Measurements from ENCODE around the gene DAP.
"Not testable (repeated sequence)": the region's sequence is repeated elsewhere in the genome, so short reads cannot be mapped to it uniquely, and the experiment has no call there.

Gene DAP
- long read RNA-seq, donor 1, transcript DAP-201 (4 exons, 2,339 nt), result major isoform, 45 of 47 reads
- long read RNA-seq, donor 1, partial matches to known transcripts, result 0 of 47 reads
- long read RNA-seq, donor 1, other reads (novel, unspliced or antisense), result 0 of 47 reads
- long read RNA-seq, donor 2, transcript DAP-201 (4 exons, 2,339 nt), result major isoform, 43 of 47 reads
- long read RNA-seq, donor 2, partial matches to known transcripts, result 0 of 47 reads
- long read RNA-seq, donor 2, other reads (novel, unspliced or antisense), result 0 of 47 reads
- long read RNA-seq, donor 3, transcript DAP-201 (4 exons, 2,339 nt), result major isoform, 26 of 27 reads
- long read RNA-seq, donor 3, partial matches to known transcripts, result 0 of 27 reads
- long read RNA-seq, donor 3, other reads (novel, unspliced or antisense), result 0 of 27 reads
- long read RNA-seq, donor 4, transcript DAP-201 (4 exons, 2,339 nt), result major isoform, 44 of 48 reads
- long read RNA-seq, donor 4, partial matches to known transcripts, result 0 of 48 reads
- long read RNA-seq, donor 4, other reads (novel, unspliced or antisense), result 0 of 48 reads
- long read RNA-seq, donor 5, transcript DAP-201 (4 exons, 2,339 nt), result major isoform, 42 of 42 reads
- long read RNA-seq, donor 5, partial matches to known transcripts, result 0 of 42 reads
- long read RNA-seq, donor 5, other reads (novel, unspliced or antisense), result 0 of 42 reads
- long read RNA-seq, donor 6, transcript DAP-201 (4 exons, 2,339 nt), result major isoform, 50 of 52 reads
- long read RNA-seq, donor 6, partial matches to known transcripts, result 0 of 52 reads
- long read RNA-seq, donor 6, other reads (novel, unspliced or antisense), result 0 of 52 reads
- long read RNA-seq, donor 7, transcript DAP-201 (4 exons, 2,339 nt), result major isoform, 106 of 108 reads
- long read RNA-seq, donor 7, partial matches to known transcripts, result 0 of 108 reads
- long read RNA-seq, donor 7, other reads (novel, unspliced or antisense), result 0 of 108 reads
- long read RNA-seq, donor 8, transcript DAP-201 (4 exons, 2,339 nt), result major isoform, 70 of 71 reads
- long read RNA-seq, donor 8, partial matches to known transcripts, result 0 of 71 reads
- long read RNA-seq, donor 8, other reads (novel, unspliced or antisense), result 0 of 71 reads

DNA sequence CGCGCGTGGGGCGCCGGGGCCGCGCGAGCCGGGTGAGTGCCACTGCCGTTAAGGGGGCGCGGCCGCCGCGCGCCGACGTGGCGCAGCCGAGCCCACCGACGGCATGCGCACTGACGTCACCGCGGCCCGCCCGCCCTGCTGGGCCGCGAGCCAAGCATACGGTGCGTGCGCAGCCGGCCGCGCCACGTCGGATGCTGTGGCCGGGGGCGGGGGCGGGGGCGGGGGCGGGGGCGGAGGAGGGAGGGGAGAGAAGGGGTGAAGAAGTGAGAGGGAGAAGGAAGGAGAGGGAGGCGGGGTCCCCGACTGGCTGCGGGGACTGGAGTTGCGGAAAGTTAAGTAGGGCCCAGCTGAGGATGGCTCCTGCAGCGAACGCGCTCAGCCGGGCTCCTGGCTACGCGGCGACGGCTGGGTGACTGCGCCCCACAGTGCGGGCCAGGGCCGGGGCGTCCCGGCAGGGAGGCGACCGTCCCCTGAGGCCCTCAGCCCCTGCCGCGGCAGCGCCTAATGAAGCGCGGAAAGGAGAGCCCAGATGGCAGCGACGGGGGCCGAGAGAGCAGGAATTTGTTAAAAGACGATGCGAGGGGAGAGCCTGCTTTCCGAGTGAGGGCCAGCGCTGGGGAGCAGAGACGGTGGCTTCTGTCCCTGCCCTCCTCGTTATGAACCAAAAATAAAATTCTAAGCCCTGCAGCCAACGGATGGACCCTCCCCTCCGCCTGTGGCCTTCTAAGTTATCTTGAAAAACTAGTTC is at the start of gene DAP:
TSS of gene DAP (minus strand) at position 50 of the 748 bp plus-strand sequence. CDS start 166 bp downstream, outside the sequence.
- DNase-seq, result peak; percentile 98

DNA sequence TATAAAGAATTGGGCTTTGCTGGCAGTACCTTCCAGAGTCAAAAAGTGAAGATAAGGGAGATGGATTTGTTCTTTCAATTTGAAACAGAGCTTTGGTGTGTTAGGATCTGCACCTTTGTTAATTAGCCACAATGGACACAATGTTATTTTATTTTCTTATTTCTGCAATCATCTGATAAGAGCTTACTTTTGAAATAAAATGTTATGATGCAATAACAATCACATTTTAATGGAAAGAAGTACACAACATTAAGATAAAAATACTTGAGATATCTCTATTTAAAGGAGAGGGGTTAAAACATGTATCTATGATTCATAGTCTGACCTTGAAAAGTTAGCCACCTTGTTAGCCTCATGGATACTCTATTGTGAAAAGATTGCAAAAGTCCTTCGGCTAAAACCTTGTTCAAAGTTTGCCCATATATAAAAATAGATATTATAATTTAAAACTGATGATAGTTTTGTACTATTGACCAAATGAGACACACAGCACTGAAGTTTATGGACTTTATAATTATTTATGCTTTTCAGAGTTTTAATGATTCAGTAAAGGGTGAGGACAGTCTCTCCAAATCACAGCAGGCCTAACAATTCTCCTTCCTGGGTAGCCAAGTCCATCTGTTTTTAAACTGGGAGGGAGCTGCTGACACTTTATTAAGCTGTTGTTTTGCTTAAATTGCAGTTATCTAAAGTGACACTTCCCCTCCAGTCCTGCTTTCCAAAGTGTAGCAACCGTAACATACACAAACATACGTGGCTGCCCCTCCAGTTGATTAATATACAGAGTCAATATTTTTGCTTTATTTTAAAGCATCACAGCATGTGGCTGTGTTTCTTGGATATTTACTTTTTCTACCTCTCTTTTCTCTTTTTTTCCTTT is 47.6 kb upstream of the DAP start:
- DNase-seq, result no peak

- DNase-seq, result peak; percentile 12
These were observed 41.1 kb upstream of the DAP start for GRCh38 chr5:10801931-10802666.

DNA sequence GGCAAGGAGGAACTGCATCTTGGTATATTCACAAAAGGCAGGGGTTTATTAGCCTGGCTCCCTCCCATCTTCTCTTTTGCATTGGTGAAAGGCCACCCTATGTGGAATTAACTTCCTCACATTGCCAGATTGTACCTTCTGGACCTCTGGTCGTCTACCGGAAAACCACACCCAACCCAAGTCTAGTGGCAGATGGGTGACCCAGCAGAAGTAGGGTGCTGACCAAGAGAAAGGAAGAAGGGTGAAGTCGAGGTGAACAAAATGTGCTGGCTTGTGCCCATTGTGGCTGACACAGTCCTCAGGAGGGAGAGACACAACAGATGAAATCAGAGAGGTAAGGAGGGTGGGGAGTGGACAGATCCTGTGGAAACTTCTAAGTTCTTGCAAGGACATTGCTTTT is 39.8 kb upstream of the DAP start:
- DNase-seq, result no peak

GRCh38 chr5:10797261-10797660 is 36.2 kb upstream of the DAP start:
- DNase-seq, result no peak

DNA sequence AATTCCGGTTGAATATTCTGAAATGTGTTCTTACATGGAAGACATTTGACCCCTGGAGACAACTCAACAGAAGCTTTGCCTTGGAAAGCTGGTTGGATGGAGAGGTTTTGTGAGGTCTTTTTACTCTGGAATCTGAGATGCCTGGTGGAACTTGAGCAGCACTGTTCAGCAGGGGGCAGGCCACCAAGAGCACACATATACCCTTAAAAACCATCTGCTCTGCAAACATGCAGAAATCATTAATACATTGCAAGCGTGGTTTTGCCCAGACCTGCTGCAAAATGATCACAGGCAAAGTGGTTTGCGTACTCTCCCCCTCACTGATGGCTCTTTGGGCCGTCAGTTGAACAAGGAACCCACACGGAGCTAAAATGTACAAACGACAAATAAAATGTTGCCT is 32.8 kb upstream of the DAP start:
- no peak for DNase-seq

DNA sequence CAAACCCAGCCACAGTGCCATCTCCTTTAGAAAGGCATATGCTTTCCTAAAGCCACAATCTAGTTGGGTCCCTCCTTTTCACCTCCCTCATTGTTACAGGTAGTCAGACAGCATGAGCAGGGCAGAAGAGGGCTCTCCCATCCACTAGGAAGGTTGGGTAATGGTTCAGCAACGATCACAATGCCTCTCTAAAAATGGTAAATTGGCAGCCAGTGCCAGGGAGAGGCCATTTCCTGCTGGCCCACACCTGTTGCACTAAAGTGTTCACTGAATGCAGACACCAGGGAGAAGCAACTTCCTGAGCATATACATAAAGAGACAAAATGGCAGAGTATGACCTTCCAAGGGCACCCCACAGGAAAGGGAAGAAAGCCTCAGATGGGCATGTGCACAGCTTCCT is 31.3 kb upstream of the DAP start:
- DNase-seq, result no peak

- DNase-seq, result no peak
These were observed 28.7 kb upstream of the DAP start for GRCh38 chr5:10789726-10790125.

DNA sequence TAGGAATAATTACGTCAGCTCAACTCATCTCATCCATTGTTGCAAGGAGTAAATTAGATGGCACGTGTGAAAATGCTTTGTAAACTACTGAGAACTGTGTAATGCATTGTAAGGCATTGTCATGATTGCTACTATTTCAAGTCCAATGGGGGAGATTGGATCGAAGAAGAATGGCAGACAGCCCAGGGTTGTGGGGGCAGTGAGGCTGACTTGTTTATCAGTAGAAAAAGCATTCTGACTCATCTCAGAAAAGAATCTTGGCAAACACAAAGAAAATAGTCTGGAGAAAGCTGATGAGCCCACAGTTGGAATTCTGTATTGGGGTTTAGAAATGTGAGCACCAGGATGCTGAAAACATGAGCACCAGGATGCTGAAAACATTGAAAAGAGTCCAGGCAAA is 28.0 kb upstream of the DAP start:
- no peak for DNase-seq

DNA sequence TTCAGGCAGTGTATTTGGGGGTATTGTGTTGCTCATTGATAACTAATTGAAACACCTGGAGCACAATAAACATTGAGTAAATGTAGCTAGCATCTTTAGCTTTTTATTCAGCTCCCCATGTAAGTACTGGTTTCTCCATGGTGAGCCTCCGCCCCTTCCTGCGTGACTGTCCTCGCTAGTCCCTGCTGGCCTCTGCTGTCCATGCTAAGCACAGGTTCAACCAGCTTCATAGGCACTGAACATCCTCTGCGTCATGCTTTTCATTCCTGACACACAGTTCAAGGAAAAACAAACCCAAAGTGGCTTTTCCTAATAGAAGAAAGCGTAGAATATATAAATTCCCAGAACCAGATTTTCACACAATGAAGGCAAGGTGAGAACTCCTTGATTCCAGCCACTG is 27.3 kb upstream of the DAP start:
- DNase-seq, result no peak

DNA sequence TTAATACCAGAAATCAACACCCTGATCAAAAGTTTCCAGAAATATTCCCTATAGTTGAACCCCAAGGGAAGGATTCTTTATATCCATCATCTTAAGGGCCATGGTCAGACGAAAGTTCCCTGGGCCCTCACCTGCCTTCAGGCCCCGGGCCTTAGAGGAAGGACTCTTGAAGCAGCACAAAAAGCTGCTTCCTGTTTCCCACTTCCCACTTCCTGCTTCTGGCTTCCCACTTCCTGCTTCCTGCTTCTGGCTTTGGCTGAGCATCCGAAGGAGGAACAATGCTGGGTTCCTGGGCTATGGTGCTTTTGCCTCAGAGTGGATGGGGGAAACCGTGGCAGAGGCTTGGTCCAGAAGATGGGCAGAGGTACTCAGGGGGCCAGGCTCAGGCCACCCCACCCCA is 25.8 kb upstream of the DAP start:
- no peak for DNase-seq

DNA sequence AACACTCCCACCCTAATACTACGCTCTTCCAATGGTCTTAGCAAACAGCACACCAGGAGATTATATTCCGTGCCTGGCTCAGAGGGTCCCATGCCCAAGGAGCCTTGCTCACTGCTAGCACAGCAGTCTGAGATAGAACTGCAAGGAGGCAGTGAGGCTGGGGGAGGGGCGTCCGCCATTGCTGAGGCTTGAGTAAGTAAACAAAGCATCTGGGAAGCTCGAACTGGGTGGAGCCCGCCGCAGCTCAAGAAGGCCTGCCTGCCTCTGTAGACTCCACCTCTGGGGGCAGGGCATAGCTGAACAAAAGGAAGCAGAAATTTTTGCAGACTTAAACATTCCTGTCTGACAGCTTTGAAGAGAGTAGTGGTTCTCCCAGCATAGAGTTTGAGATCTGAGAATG is 19.2 kb upstream of the DAP start:
- DNase-seq, result not testable (repeated sequence)

- DNase-seq, result no peak
These were observed 18.6 kb upstream of the DAP start for GRCh38 chr5:10779592-10779991.

- DNase-seq, result no peak
These were observed 17.3 kb upstream of the DAP start for GRCh38 chr5:10778179-10778910.

DNA sequence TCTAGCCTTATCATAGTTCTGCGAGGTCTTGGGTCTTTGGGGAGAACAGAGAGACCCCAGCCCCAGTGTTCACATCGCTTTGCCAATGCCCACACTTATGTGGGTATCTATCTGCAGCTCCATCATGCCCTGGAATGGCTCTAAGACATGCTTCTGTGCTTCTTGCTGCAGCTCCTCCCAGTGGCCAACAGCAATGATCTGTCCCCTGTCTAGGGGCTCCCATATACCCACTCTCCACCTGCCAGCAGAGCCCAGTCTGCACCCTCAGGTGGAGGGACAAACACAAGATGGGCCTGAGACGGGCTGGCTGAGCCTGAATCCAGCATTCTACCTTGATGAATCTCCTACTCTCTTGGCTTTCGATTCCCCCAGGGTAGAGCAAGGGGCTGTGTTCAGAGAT is 14.6 kb upstream of the DAP start:
- no peak for DNase-seq

GRCh38 chr5:10772901-10773585 is 12.0 kb upstream of the DAP start:
- no peak for DNase-seq

- no peak for DNase-seq
These were observed 7.4 kb upstream of the DAP start for GRCh38 chr5:10768328-10768899.

- no peak for DNase-seq
These were observed 1.9 kb upstream of the DAP start for GRCh38 chr5:10762776-10763500.
